DMS79 treated with DMSO at 0.1 percent for 48 hours (cell line): ENCODE measurements around the gene YWHAQ.

Experiments used
- DNase-seq: peaks from one replicate; lab custom pipeline; 2025; lab: John Stamatoyannopoulos, UW

Gene YWHAQ

DNA sequence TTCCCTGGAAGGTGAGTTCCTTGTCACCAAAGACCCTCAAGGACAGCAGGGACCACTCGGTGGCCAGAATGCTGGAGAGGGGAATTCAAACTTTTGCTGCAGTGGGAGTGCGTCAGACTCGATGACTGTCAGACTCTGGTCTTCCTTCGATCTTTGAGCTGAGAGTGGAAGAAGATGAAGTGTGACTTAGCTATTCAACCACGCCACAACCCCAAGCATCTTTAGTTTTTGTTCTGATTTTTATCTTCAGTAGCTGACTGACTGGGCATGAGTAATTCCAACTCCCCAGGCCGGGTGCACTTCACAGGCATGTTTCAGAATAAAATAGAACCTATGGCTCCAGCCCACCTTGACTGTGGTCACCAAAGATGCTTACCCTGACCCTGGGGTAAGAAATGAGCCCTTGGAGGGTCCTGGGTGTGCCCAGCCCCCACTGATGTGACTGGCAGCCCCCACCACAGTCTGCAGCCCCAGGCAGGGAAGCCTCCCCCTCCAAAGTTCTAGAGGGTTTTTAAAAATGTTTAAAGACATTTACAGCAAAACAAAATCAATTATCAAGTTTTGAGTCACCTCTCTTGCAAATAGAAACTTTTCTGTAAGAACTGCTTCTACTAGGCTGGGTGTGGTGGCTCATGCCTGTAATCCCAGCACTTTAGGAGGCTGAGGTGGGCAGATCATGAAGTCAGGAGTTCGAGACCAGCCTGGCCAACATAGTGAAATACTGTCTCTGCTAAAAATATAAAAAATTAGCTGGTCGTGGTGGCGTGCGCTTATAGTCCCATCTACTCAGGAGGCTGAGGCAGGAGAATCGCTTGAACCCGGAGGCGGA, 24.9 kb upstream of the YWHAQ start:
- no peak for DNase-seq

DNA sequence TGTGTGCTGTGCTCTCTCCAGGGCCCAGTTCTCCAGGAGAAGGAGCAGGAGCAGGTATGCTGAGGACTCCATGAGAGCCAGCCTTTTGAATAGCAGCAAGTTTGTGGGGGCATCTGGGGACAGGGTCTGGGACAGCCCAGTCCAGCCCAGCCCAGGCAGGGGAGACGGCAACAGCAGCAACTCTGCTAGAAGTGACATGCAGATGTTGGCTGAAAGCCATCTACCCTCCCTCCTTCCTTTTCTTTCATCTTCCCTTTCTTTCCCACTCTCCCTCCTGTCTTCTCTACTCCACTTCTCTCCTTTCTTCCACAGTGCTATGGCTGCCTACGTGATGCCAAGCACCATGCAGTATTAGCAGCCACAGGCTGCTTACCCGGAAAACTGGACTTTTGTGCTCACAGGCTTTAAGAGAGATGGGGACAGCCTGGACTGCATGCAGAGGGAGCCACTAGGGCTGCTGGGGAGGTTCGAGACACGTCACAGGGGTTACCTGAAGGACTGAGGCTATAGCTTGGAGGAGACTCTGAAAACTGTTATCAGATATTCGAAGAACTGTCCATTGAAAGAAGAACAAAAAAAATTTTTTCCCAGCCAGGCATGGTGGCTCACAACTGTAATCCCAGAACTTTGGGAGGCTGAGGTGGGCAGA, 23.8 kb upstream of the YWHAQ start:
- no peak for DNase-seq

DNA sequence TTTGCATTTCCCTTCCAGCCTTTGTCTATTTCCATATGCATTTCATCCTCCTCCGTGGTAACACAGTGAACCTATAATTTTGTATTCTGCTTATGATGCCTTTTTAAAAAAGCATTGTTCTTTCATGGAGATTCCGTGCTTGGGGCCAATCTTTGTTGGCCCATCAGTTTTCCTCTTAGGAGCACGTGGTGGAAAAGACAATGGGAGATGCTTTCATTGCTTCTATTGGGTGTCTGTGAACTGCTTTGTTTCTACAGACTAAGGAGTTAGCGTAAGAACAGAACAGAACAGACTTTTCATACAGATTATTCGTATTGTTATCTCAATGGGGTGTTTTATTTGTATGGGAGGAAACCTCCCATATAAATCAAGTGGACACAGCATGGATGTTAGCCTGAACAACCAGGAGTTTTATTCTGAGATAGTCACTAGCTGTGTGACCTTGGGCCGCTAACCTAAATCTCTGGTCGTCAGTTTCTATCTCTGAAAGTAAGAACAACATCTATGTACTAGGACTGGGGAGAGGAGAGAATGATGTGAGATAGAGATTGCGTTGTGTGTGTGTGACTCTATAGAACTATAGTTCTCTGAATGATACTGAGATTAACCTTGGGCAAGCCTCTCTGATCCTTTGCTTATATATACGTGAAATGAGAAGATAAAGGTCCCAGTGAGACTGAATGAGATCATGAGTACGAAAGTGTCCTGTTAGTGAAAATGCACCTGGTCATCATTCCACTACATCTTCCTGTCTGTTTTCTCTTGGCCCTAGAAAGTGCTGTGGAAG, 22.9 kb upstream of the YWHAQ start:
- no peak for DNase-seq

DNA sequence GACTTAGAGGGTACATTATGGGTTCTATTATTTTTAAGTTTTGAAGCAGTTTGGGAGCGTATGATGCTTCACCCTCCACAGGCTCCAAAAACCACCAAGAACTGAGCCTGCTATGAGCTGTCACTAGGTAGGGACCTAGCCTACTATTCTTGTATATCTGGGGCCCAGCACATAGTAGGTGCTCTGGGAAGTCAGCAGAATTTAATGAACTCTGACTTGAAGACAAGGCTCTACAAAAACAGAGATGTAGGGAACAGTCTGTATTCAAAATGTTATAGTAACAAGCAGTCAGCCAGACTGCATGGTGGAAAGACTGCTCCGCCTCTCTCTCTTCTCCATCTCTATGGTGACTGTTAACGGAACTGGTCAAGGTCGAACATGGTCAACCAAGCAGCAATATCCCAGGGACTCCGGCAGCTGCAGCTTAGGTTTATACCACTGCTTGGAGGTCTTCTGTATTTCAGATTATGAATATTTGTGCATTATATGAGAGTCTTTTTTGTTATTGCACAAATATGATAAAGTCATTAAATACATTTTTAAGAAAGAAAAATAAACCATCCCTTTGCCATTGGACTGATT, 22.2 kb upstream of the YWHAQ start:
- no peak for DNase-seq

DNA sequence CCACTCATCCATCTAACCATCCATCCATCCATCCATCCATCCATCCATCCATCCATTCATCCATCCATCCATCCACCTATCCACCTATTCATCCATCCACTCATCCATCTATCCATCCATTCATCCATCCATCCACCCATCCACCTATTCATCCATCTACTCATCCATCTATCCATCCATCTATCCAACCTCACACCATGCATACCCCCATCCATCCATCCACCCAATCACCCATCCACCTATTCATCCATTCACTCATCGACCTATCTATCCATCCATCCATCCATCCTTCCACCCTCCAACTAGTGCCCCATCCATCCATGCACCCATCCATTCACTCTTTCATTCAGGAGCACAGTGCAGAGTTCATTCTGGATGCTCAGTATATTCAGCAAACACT, 21.5 kb upstream of the YWHAQ start:
- no peak for DNase-seq

DNA sequence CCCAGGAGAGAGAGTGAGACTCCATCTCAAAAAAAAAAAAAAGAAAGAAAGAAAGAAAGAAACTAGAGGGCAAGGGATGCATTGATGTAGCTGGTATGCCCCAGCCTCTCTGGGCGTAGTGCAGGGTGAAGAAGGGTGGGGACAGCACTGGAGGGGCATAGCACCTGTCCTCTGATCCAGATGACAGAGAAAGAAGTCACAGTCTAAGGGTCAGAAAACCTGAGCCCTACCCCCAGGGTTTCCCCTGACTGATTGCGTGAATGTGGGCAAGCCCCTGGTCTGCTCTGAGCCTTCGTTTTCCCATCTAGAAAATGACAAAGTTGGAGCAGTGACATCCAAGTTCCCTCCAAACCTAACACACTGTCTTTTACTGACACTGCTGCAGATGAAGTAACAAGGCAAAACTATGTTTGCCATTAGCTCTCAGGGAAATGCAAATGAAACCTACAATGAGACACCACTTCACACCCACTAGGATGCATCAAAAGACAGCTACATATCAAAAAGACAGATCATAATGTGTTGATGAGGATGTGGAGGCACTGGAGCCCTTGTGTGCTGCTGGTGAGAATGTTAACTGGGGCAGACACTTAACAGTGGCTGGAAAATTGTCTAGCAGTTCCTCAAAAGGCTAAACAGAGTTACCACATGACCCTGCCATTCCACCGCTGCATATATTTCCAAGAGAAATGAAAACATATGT, 19.5 kb upstream of the YWHAQ start:
- DNase-seq, result no peak

DNA sequence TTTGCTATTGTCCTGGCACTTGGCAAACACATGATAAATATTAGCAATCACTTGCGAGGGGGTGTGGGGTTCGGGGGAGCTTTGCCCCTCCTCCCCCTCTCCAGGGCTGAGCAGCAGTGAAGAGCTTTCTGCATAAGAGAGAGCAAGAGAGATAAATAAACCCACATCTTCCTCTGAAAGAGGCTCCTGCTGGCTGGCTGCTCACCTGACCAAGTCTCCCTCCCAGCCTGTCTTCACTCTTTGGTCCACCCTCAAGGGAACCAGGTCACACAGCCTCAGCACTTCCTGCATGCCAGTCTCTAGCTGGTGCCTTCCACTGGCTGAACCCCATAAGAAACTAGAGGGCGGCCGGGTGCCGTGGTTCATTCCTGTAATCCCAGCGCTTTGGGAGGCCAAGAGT, 18.5 kb upstream of the YWHAQ start:
- no peak for DNase-seq

DNA sequence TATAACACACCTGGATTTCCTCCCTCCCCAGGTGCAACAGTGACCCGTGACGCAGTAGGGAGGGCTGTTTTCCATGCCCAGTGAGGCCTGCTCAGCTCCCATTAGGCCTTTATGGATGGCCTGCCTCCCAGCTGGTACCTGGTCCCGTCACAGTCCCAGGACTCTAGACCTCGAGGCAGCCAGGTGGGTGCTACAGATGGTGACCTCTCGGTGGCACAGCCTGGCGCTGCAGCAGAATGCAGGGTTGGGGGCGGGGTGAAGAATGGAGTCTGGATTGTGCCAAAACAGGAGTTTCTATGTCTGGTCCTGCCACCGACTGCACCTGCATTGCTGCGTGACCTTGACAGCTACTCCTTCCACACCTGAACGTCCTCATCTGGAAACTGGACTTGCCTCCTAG, 18.0 kb upstream of the YWHAQ start:
- peak; percentile 37 for DNase-seq

DNA sequence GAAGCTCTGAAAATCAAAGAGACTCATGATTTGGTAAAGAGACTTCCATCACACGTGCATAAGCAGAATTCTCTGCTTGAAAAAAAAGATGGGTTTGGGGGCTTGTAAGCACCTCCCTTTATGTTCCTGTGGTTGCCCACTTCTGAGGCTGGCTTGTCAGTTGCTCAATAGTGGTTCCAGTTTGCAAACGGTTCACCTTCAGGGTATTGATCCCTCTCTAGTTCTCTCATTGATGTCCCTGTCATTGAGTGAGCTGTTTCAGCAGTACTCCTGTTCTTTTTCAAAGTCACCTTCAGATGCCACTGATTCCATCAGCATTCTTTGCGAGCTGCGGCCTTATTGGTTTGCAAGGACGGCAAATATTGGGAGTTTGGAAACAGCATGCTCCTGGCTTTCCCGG, 17.1 kb upstream of the YWHAQ start:
- DNase-seq, result no peak

DNA sequence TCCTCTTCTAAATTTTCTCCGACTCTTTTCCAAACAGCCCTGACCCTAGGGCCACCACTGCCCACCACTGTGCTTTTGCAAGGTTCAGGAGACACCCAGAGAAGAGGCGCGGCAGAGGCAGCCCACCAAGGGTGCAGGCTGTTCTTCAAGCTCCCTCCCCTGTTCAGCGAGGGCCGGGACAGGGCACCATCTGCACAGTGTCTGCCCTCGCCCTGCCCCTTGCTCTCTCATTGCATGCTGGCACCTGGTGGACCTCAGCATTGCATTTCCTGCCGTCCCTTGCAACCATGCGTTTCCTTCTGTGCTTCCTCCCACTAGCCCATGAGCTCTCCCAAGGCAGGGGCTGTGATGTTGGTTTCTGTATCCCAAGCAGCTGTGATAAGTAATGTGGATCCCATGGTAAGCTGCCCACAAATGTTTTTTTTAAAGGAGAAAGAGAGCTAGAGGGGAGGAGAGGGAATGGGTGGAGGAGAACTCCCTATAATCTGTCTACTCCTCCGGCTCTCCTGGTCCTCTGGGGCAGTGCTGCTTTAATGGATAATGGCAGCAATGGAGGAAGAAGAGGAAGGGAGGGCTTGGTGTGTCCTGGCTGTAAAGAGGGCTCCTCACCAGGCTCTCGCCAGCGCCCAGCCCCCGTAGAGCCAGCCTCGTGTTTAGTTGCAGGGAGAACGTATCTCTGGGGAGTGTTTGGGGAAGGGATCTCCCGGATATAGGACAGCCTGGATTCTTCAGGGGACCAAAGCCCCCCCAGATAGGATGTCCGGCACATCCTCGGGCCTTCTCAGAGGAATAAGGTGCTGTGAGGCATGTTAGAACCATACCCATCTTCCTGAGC, 15.6 kb upstream of the YWHAQ start:
- DNase-seq, result no peak

DNA sequence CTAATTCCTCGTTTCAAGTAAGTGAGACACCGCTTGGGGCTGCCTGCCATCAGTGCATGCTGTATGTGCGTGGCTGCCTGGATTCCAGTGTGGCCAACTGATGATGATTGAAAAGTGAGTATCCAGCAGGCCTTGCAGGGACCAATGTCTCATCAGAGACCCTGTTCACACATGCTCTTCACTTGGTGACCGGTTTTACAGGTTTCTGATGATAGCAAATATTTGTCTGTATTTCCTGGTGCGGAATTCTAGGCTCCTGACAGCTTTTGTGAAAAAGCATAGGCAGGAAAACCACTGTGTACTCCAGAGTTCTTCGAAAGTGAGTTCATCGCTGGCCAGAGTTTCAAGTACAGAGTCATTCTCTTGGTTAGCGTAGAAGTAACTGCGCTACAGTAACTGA, 13.8 kb upstream of the YWHAQ start:
- no peak for DNase-seq

DNA sequence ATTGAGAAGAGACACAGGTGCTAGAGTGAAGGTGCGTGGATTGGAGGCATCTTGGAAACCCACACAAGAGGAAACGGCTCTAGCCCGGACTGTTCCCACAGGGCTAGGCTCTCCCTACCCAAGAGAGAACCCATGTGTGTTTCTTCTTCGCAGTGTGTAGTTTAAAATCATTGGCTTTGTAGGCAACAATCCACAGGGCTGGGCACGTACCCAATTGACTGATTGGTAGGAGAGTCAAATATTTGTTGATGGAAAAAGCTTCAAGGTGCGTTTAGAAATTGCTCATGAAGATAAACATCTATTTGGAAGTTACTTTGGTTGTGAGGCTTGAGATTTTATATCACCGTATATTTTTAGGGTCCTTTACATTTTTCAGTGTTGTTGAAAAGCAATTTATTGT, 13.2 kb upstream of the YWHAQ start:
- DNase-seq, result no peak

DNA sequence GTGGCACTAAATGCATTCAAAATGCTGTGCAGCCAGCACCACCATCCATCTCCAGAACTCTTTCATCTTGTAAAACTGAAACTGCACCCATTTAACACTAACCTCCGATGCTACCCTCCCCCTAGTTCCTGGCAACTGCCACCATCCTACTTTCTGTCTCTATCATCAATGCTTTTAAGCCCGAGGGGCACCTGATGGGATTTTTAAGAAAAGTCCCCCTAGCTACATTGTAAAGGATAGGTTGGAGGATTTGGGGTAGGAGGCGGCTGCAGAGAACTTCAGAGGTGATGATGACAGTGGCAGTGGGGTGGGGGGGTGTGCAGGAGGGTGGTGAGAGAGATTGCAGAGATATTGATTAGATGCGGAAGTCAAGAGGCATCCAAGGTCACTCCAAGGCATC, 10.8 kb upstream of the YWHAQ start:
- DNase-seq, result no peak

DNA sequence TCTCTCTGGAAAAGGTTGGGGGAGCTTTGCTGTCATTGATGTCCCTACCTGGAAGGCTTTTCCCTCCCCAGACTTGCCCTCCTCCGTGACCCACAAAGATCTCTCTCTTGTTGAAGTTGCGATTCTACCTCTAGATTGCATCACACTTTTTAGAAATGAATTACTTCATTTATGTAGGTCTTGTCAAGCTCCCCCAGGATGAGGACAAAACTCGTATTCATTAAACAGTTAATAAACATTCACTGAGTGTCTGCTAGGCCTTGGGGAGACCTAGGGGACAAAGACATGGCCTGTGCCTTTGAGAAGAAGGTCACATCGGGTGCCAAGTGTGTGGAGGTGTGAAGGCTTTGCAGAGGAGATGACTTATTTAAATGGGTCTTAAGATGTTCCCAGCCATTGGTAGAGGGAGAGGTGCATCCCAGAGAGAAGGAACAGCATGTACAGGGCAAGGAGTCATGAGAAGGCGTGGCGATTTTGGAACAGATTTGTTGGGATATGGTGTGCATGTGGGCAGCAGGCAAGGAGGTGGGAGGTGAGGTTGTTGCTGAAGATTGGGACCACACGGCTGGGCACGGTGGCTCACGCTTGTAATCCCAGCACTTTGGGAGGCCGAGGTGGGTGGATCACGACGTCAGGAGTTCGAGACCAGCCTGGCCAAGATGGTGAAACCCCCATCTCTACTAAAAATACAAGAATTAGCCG, 9.8 kb upstream of the YWHAQ start:
- DNase-seq, result no peak

DNA sequence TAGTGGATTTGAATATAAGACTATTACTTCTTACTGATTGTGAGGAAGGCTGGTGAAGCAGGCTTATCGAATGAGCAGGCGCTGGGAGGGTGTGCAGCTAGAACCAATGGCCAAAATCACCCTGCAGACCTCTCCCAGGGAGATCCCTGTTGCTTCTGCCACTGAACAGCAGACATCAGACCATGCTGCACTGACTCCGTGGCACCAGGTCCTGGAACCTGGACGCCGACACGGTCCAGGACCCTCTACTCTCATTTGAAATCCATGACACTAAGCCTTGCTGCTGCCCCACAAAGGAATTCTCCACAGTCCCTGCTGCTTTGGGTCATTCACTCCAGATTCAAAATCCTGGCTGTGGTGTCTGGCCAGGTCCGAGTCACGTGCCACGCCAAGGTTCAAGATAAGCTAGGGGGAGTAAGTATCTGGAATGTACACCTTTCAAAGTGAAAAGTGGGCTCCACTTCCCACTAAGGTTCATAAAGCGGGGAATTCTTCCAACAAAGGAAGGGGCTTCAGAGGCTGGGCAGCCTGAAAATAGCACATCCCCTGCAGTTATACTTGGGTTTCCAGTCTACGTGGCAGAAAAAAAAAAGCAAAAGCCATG, 9.0 kb upstream of the YWHAQ start:
- no peak for DNase-seq

DNA sequence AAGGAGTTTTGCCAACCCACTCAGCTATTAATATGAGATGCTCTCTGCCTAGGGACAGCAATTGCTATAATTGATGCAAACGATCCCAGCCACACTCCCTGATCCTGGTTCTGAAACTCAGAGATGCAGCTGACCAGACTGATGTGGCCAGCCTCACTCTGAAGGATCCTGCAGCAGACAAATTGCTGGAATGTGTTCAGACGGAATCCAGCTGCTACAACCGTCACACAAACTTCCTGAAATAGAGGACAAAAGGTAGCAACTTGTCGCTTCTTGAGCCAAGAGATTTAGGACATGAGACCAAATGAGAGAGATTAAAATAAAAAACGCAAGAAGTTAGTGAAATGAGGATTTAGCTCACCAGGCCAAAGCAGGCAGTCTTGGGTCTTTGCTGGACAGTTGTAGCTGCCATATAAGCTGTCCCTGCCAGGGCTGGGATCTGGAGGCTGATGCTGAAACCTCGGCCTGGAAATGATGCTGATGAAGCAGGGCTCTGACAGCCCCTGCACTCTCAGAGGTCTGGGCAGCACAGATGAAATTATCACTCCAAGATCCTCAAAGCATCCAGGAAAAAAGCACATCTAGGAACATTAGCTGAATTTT, 8.3 kb upstream of the YWHAQ start:
- DNase-seq, result no peak

DNA sequence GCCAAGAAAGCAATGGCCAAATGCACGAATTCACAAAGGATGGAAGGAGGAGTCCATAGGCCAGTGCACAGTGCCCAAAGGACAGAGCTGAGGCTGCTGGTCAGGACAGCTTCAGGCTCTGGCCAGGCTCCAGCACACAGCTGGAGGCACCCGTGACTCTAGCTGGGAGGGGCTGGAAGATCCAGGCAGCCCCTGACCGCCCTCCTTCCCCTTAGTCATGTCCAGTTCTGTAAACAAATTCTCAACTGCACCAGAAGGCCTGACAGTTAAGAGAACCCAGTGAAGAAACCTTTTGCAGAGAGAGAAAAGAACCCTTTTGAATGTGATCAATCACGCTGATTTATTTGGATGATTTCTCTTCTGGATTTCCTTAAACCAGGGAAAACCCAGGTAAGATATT, 7.7 kb upstream of the YWHAQ start:
- no peak for DNase-seq

DNA sequence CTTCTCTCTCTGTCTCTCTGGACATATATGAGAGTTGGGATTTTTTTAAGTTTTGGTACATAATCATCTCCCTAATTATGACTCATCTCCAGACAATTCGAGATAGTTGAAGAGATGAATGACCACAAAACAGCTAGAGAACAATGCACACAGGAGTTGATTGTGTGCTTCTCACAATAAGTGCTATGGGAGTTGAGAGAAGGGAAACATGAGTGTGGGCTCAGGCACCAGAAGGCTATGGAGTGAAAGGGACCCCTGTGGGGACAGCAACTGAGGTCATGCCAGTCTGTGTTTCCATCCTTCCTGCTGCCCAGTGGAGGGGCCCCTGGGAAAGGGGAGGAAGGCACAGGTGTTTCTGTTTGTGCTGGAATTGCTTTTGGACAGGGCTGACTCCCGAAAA, 6.5 kb upstream of the YWHAQ start:
- DNase-seq, result no peak

DNA sequence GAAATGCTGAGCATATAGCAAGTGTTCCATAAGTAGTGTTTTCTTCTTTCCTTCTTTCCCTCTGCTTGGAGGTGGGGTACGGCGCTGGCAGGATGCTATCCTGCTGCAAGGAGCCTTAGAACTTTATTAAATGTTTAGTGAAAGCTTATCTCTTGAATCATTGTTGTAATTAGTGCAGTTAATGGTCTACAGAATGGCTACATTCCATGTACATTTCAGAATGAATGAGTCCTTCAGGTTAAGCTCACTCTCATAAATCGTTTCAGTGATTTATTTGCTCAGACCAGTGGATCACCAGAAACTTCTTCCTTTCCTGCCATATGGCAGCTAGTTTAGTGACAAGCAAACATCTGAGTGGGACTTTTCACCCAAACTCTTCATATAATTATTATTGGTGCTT, 3.3 kb upstream of the YWHAQ start:
- no peak for DNase-seq
